ENCODE results near the gene WEE1. TPM values are rescaled to one million over a fixed set of nuclear protein-coding genes. Genes with fewer than 3 reads are reported as not detected.
A peak's percentile ranks its signal among the peaks of the same experiment; 100 is the strongest.

WEE1 gene
- total RNA-seq, 2 experiments from 2014 or later, result 45.2 to 49.2 TPM

GRCh38 chr11:9530901-9531625 is 42.4 kb upstream of the WEE1 start:
- CTCF ChIA-PET, result interaction anchor here (0.6 to 3.4 kb wide), 5 partner anchors 24 to 451 kb away, joined by 3 to 18 read pairs (median 5); no protein-coding TSS in a partner anchor
- H3K4me1 Mint-ChIP-seq (ENCODE audit: low read depth), result no peaks in the 10 kb centered on the region
- no peak for ATAC-seq
- peaks cover 12% of the 10 kb centered on the region for H3K36me3 Mint-ChIP-seq (ENCODE audit: low read depth)
- H3K27me3 Mint-ChIP-seq, result no peaks in the 10 kb centered on the region
- TF ChIP-seq CTCF (IDR thresholded peaks at IDR 0.05), result no peak
- no peak overlapping the region for H3K4me3 Mint-ChIP-seq
- H3K27ac Mint-ChIP-seq, result no peak overlapping the region
- POLR2A ChIA-PET, result interaction anchor here (1.6 kb wide), 1 partner anchor 10 kb away, joined by 3 read pairs; no protein-coding TSS in a partner anchor
- intact Hi-C loops (cut with micrococcal nuclease), result no loop called here
- no peaks in the 10 kb centered on the region for H3K9me3 Mint-ChIP-seq
- no peak for DNase-seq

- H3K9me3 Mint-ChIP-seq, result no peaks in the 10 kb centered on the region
- intact Hi-C loops (cut with micrococcal nuclease), result no loop called here
- no peak overlapping the region for H3K27ac Mint-ChIP-seq
- CTCF ChIA-PET, result interaction anchor here (1.0 to 3.6 kb wide), 7 partner anchors 8 to 342 kb away, joined by 3 to 68 read pairs (median 6); no protein-coding TSS in a partner anchor
- POLR2A ChIA-PET, result interaction anchor here (0.7 kb wide), 1 partner anchor 626 kb away, joined by 3 read pairs; no protein-coding TSS in a partner anchor
- ATAC-seq, result no peak
- no peak overlapping the region for H3K4me3 Mint-ChIP-seq
- no peaks in the 10 kb centered on the region for H3K27me3 Mint-ChIP-seq
- no peaks in the 10 kb centered on the region for H3K36me3 Mint-ChIP-seq (ENCODE audit: low read depth)
- H3K4me1 Mint-ChIP-seq (ENCODE audit: low read depth), result no peaks in the 10 kb centered on the region
- no peak for TF ChIP-seq CTCF (IDR thresholded peaks at IDR 0.05)
- no peak for DNase-seq
These were observed 40.4 kb upstream of the WEE1 start for GRCh38 chr11:9533058-9533457.

- CTCF ChIA-PET, result interaction anchor here (0.7 to 3.6 kb wide), 29 partner anchors 9 to 907 kb away, joined by 3 to 68 read pairs (median 5); partner anchors contain the start of gene WEE1
- no peak for TF ChIP-seq CTCF (IDR thresholded peaks at IDR 0.05)
- no peak for ATAC-seq
- H3K27ac Mint-ChIP-seq, result no peak overlapping the region
- no peaks in the 10 kb centered on the region for H3K36me3 Mint-ChIP-seq (ENCODE audit: low read depth)
- no peaks in the 10 kb centered on the region for H3K4me1 Mint-ChIP-seq (ENCODE audit: low read depth)
- no peaks in the 10 kb centered on the region for H3K27me3 Mint-ChIP-seq
- H3K4me3 Mint-ChIP-seq, result no peak overlapping the region
- no peaks in the 10 kb centered on the region for H3K9me3 Mint-ChIP-seq
- POLR2A ChIA-PET, result interaction anchor here (0.7 to 1.8 kb wide), 2 partner anchors 42 to 627 kb away, joined by 3 to 11 read pairs; no protein-coding TSS in a partner anchor
- intact Hi-C loops (cut with micrococcal nuclease), result no loop called here
- DNase-seq, result no peak
These were observed 39.6 kb upstream of the WEE1 start for GRCh38 chr11:9533736-9534473.

- H3K27ac Mint-ChIP-seq, result no peak overlapping the region
These were observed 38.2 kb upstream of the WEE1 start for GRCh38 chr11:9535189-9535781.

More at GRCh38 chr11:9535189-9535781, 38.2 kb upstream of the WEE1 start:
- peak; percentile 83 for TF ChIP-seq CTCF (IDR thresholded peaks at IDR 0.05)
- H3K27me3 Mint-ChIP-seq, result no peaks in the 10 kb centered on the region
- H3K4me1 Mint-ChIP-seq (ENCODE audit: low read depth), result no peaks in the 10 kb centered on the region
- no peaks in the 10 kb centered on the region for H3K36me3 Mint-ChIP-seq (ENCODE audit: low read depth)
- no peaks in the 10 kb centered on the region for H3K9me3 Mint-ChIP-seq
- no peak overlapping the region for H3K4me3 Mint-ChIP-seq
- ChIA-PET CTCF (interaction anchor here (0.6 to 3.6 kb wide), 72 partner anchors 10 to 906 kb away, joined by 3 to 68 read pairs (median 4); partner anchors contain the start of genes ADM and WEE1), POLR2A (interaction anchor here (1.3 to 1.8 kb wide), 2 partner anchors 41 to 214 kb away, joined by 3 to 11 read pairs; no protein-coding TSS in a partner anchor)
- intact Hi-C loops (cut with micrococcal nuclease), result loop anchor here (1.0 to 5.0 kb wide), 2 partner anchors 78 to 212 kb away; no protein-coding TSS in a partner anchor
- peak; percentile 89 for DNase-seq
- ATAC-seq, result peak; percentile 75

Data from activated CD8-positive, alpha-beta T cell treated with anti-CD3 and anti-CD28 coated beads for 36 hours (primary cell).